Neural cell (in vitro differentiated cells): Measurements from ENCODE around the gene AGBL3. TPM values are rescaled to one million over a fixed set of nuclear protein-coding genes. Genes with fewer than 3 reads are reported as not detected.

Experiments
- H2AFZ ChIP-seq: fragments of 200-600, 300-800 bp; sonication (generic), shearing (Covaris generic); 2 replicates; pipeline ENCODE4 v1.6.0; 2014; ENCODE audit warnings: low read depth, mild to moderate bottlenecking, antibody characterized with exemption, low read length, moderate library complexity
- H3F3A ChIP-seq: fragments of 200-600 bp; shearing (Covaris generic); 2 replicates; pipeline ENCODE4 v1.6.1; 2016; ENCODE audit warnings: mild to moderate bottlenecking, moderate library complexity, mixed read lengths, antibody characterized with exemption, low read length; ENCODE audit not compliant: insufficient read depth, poor library complexity, severe bottlenecking
- H3K27ac ChIP-seq: fragments of 200-600, 300-800 bp; sonication (generic), shearing (Covaris generic); 2 replicates; pipeline ENCODE4 v1.5.1; 2014; ENCODE audit warnings: mild to moderate bottlenecking, low read length, moderate library complexity
- H3K27me3 ChIP-seq: fragments of 300-800, 200-600 bp; sonication (generic), shearing (Covaris generic); 2 replicates; pipeline ENCODE4 v1.6.0; 2014; ENCODE audit warnings: mild to moderate bottlenecking, low read depth, low read length, moderate library complexity; ENCODE audit not compliant: insufficient read depth
- H3K36me3 ChIP-seq: fragments of 300-800, 200-600 bp; sonication (generic), shearing (Covaris generic); 2 replicates; pipeline ENCODE4 v1.5.1; 2014; ENCODE audit warnings: mild to moderate bottlenecking, antibody characterized with exemption, low read length, moderate library complexity; ENCODE audit not compliant: insufficient read depth
- H3K4me2 ChIP-seq: fragments of 300-800, 200-600 bp; sonication (generic), shearing (Covaris generic); 2 replicates; pipeline ENCODE4 v1.6.0; 2014; ENCODE audit warnings: mild to moderate bottlenecking, low read length
- H3K4me3 ChIP-seq: fragments of 300-800, 200-600 bp; sonication (generic), shearing (Covaris generic); 2 replicates; pipeline ENCODE4 v1.5.1; 2014; ENCODE audit warnings: mild to moderate bottlenecking, low read length, moderate library complexity
- H3K79me2 ChIP-seq: fragments of 200-600 bp; shearing (Covaris generic); replicated peaks from 2 replicates; pipeline ENCODE4 v1.6.0; 2014; ENCODE audit warnings: mild to moderate bottlenecking, low read length, moderate library complexity; ENCODE audit not compliant: insufficient read depth
- H3K9ac ChIP-seq: fragments of 300-800, 200-600 bp; sonication (generic), shearing (Covaris generic); 2 replicates; pipeline ENCODE4 v1.6.1; 2016; ENCODE audit warnings: mild to moderate bottlenecking, low read length, mixed read lengths
- H3K9me2 ChIP-seq: fragments of 200-600 bp; shearing (Covaris generic); 2 replicates; pipeline ENCODE4 v1.6.1; 2016; ENCODE audit warnings: mild to moderate bottlenecking, low read length, mixed read lengths; ENCODE audit not compliant: insufficient read depth
- H3K9me3 ChIP-seq: fragments of 200-600, 300-800 bp; sonication (generic), shearing (Covaris generic); 2 replicates; pipeline ENCODE4 v1.6.1; 2016; ENCODE audit warnings: mild to moderate bottlenecking, mixed run types, low read length, moderate library complexity, mixed read lengths
- H4K20me1 ChIP-seq: fragments of 200-600 bp; shearing (Covaris generic); 2 replicates; pipeline ENCODE4 v1.6.1; 2016; ENCODE audit warnings: mild to moderate bottlenecking, mixed run types; ENCODE audit not compliant: insufficient read depth
- EP300 ChIP-seq: fragments of 450-650 bp; conservative IDR thresholded peaks from 2 replicates; pipeline ENCODE4 v1.6.1; 2014; ENCODE audit warnings: antibody characterized with exemption, mild to moderate bottlenecking, moderate library complexity; ENCODE audit not compliant: poor library complexity, severe bottlenecking
- EZH2 ChIP-seq: fragments of 200-600, 300-800 bp; shearing (Covaris generic), sonication (generic); IDR thresholded peaks from 2 replicates; pipeline ENCODE4 v1.6.1; 2014; ENCODE audit warnings: antibody characterized with exemption, low read length, borderline replicate concordance, mild to moderate bottlenecking; ENCODE audit not compliant: insufficient read depth, poor library complexity, severe bottlenecking
- MXI1 ChIP-seq: fragments of 450-650 bp; conservative IDR thresholded peaks from 2 replicates; pipeline ENCODE4 v1.6.1; 2014; ENCODE audit warnings: antibody characterized with exemption, mild to moderate bottlenecking; ENCODE audit not compliant: poor library complexity, severe bottlenecking
- POLR2AphosphoS5 ChIP-seq: IDR thresholded peaks from 2 replicates; pipeline ENCODE4 v1.6.1; 2012
- RAD21 ChIP-seq: fragments of 450-650 bp; conservative IDR thresholded peaks from 2 replicates; pipeline ENCODE4 v1.6.1; 2014; ENCODE audit warnings: antibody characterized with exemption, mild to moderate bottlenecking, moderate library complexity
- REST ChIP-seq: IDR thresholded peaks from 2 replicates; pipeline ENCODE4 v1.6.1; 2012; ENCODE audit warnings: borderline replicate concordance
- SMC3 ChIP-seq: fragments of 450-650 bp; conservative IDR thresholded peaks from 2 replicates; pipeline ENCODE4 v1.6.1; 2014; ENCODE audit warnings: antibody characterized with exemption, mild to moderate bottlenecking, moderate library complexity; ENCODE audit not compliant: poor library complexity
- TAF1 ChIP-seq: IDR thresholded peaks from 2 replicates; pipeline ENCODE4 v1.6.1; 2012; ENCODE audit warnings: low read depth
- polyA minus RNA-seq: library from RNA; depleted of rRNA, polyadenylated mRNA; stranded (reverse); fragments of >200 nt; gene quantifications from 2 replicates; pipeline ENCODE4 v1.2.3, GENCODE V29; 2014
- polyA plus RNA-seq: library from polyadenylated mRNA; depleted of rRNA; stranded (reverse); fragments of >200 nt; gene quantifications from 2 replicates; pipeline ENCODE4 v1.2.3, GENCODE V29; 2014
- TF ChIP-seq, protein P1 (sequence below): fragments of 450-650 bp; IDR thresholded peaks from 2 replicates; pipeline ENCODE4 v1.5.1; 2014; ENCODE audit warnings: antibody characterized with exemption, mild to moderate bottlenecking, moderate library complexity; ENCODE audit not compliant: poor library complexity, severe bottlenecking

The AGBL3 gene
- polyA plus RNA-seq (7.5 and 9.5 TPM in 2 replicates), polyA minus RNA-seq (11.0 and 11.1 TPM in 2 replicates)

GRCh38 chr7:134986363-134987251, at the start of gene AGBL3:
TSS of gene AGBL3 (plus strand) at chr7:134986508. CDS start at chr7:134987934, 1,426 bp downstream.
- H3K9me2 ChIP-seq, result no peaks in the 10 kb centered on the region
- no peaks in the 10 kb centered on the region for H4K20me1 ChIP-seq
- H3K36me3 ChIP-seq, result no peaks in the 10 kb centered on the region
- H3K4me2 ChIP-seq, result peak within 1 kb of the TSS; percentile 96
- H3K4me3 ChIP-seq, result peak within 1 kb of the TSS; percentile 91
- H3K9me3 ChIP-seq, result no peaks in the 10 kb centered on the region
- H3K27me3 ChIP-seq, result no peaks in the 10 kb centered on the region
- peak within 1 kb of the TSS; percentile 79 for H3K9ac ChIP-seq
- H3F3A ChIP-seq, result no peaks in the 10 kb centered on the region
- peaks cover 17% of the 10 kb centered on the region for H3K79me2 ChIP-seq
- peak within 1 kb of the TSS; percentile 80 for H3K27ac ChIP-seq
- peak; percentile 84 for TF ChIP-seq SMC3
- peak; percentile 45 for TF ChIP-seq REST
- no peak for TF ChIP-seq EP300
- TF ChIP-seq EZH2, result no peak
- TF ChIP-seq, protein P1, sequence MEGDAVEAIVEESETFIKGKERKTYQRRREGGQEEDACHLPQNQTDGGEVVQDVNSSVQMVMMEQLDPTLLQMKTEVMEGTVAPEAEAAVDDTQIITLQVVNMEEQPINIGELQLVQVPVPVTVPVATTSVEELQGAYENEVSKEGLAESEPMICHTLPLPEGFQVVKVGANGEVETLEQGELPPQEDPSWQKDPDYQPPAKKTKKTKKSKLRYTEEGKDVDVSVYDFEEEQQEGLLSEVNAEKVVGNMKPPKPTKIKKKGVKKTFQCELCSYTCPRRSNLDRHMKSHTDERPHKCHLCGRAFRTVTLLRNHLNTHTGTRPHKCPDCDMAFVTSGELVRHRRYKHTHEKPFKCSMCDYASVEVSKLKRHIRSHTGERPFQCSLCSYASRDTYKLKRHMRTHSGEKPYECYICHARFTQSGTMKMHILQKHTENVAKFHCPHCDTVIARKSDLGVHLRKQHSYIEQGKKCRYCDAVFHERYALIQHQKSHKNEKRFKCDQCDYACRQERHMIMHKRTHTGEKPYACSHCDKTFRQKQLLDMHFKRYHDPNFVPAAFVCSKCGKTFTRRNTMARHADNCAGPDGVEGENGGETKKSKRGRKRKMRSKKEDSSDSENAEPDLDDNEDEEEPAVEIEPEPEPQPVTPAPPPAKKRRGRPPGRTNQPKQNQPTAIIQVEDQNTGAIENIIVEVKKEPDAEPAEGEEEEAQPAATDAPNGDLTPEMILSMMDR, result peak; percentile 88
- peak; percentile 69 for TF ChIP-seq RAD21
- peak; percentile 66 for TF ChIP-seq MXI1
- TF ChIP-seq TAF1, result peak; percentile 79
- TF ChIP-seq POLR2AphosphoS5, result peak; percentile 71
- peak within 1 kb of the TSS; percentile 75 for H2AFZ ChIP-seq

GRCh38 chr7:134936893-134937510, 49.3 kb upstream of the AGBL3 start:
- Histone ChIP-seq H3K79me2 (no peaks in the 10 kb centered on the region), H3K27me3 (no peaks in the 10 kb centered on the region), H3K36me3 (no peaks in the 10 kb centered on the region), H3F3A (no peaks in the 10 kb centered on the region), H3K4me3 (no peak overlapping the region), H3K27ac (no peak overlapping the region), H2AFZ (no peak overlapping the region), H4K20me1 (no peaks in the 10 kb centered on the region), H3K9me3 (no peaks in the 10 kb centered on the region), H3K9ac (no peak overlapping the region), H3K9me2 (no peaks in the 10 kb centered on the region), H3K4me2 (no peak overlapping the region)
- TF ChIP-seq, protein P1, result no peak
- TF ChIP-seq RAD21 (no peak), SMC3 (no peak), POLR2AphosphoS5 (no peak), EZH2 (no peak), REST (no peak), MXI1 (no peak), TAF1 (no peak), EP300 (no peak)
